Endothelial cell of umbilical vein (primary cell): Measurements from ENCODE around the gene SYK. TPM values are rescaled to one million over a fixed set of nuclear protein-coding genes. Genes with fewer than 3 reads are reported as not detected.

Experiments
- BruUV-seq: library from RNA; stranded (reverse); fragments of 400-500 nt; replicated peaks from 2 replicates; lab custom pipeline; 2021; lab: Mats Ljungman, UMichigan
- CTCF ChIA-PET: fragments of 300-600, 350-600 bp; sonication (Branson Sonifier 250); formaldehyde crosslinking; loops from one replicate; lab custom pipeline; 2021; ENCODE audit warnings: antibody characterized with exemption, inconsistent platforms; lab: Charles Lee
- POLR2A ChIA-PET: fragments of 300-600, 350-600 bp; sonication (Branson Sonifier 250); formaldehyde crosslinking; loops from one replicate; lab custom pipeline; 2021; ENCODE audit warnings: antibody characterized with exemption, inconsistent platforms; lab: Charles Lee
- DNase-seq: peaks from one replicate; pipeline ENCODE4 v3.0.0-alpha.2; 2011; ENCODE audit warnings: low read depth, low spot score
- FAIRE-seq: peaks from 2 replicates; lab custom pipeline; 2011; peaks lifted over from hg19 to GRCh38; lab: Jason Lieb, UNC
- H2AFZ ChIP-seq: 2 replicates; pipeline ENCODE4 v1.6.0; 2012; ENCODE audit warnings: low read depth, low read length, control low read depth, inconsistent platforms
- H3K27ac ChIP-seq: 2 replicates; pipeline ENCODE4 v1.5.1; 2011; ENCODE audit warnings: low read depth, mild to moderate bottlenecking, control low read depth, low read length, moderate library complexity; ENCODE audit not compliant: insufficient read depth
- H3K27me3 ChIP-seq, 2 experiments: 2 replicates each; pipeline versions ENCODE4 v1.6.0 to v1.6.1; 2011; ENCODE audit warnings: low read length in 2 of 2, mixed read lengths in 1 of 2; ENCODE audit not compliant: control insufficient read depth in 2 of 2, insufficient read depth in 2 of 2
- H3K36me3 ChIP-seq, 2 experiments: 2 replicates in 1 of 2; 3 replicates in 1 of 2; pipeline ENCODE4 v1.5.1; 2011; ENCODE audit warnings: low read length in 2 of 2, mild to moderate bottlenecking in 1 of 2, moderate library complexity in 1 of 2; ENCODE audit not compliant: control insufficient read depth in 2 of 2, insufficient read depth in 2 of 2; ENCODE audit errors: extremely low read depth in 1 of 2
- H3K4me1 ChIP-seq: 3 replicates; pipeline ENCODE4 v1.5.1; 2011; ENCODE audit warnings: mild to moderate bottlenecking, low read length; ENCODE audit not compliant: control insufficient read depth, insufficient read depth; ENCODE audit errors: extremely low read depth
- H3K4me2 ChIP-seq: 2 replicates; pipeline ENCODE4 v1.6.1; 2011; ENCODE audit warnings: low read length, control low read depth, mixed read lengths; ENCODE audit not compliant: insufficient read depth
- H3K4me3 ChIP-seq, 3 experiments: fragments of 200-600 bp in 1 of 3; sonication (generic), shearing (Covaris generic) in 1 of 3; replicated peaks in 1 of 3; 2 replicates each; pipeline ENCODE4 v1.5.1; 2011 to 2016; ENCODE audit warnings: control low read depth in 3 of 3, low read length in 3 of 3, mild to moderate bottlenecking in 2 of 3, inconsistent platforms in 1 of 3, low read depth in 1 of 3, moderate library complexity in 1 of 3; ENCODE audit not compliant: insufficient read depth in 1 of 3
- H3K79me2 ChIP-seq: 2 replicates; pipeline ENCODE4 v1.6.0; 2012; ENCODE audit warnings: low read length, inconsistent platforms; ENCODE audit not compliant: control insufficient read depth, insufficient read depth
- H3K9ac ChIP-seq: replicated peaks from 2 replicates; pipeline ENCODE3; 2011; ENCODE audit warnings: low read length, control low read depth; ENCODE audit not compliant: insufficient read depth; ENCODE audit errors: extremely low read depth
- H3K9me1 ChIP-seq: replicated peaks from 3 replicates; pipeline ENCODE4 v1.6.0; 2011; ENCODE audit warnings: mild to moderate bottlenecking, low read length; ENCODE audit not compliant: control insufficient read depth, insufficient read depth; ENCODE audit errors: extremely low read depth
- H3K9me3 ChIP-seq: replicated peaks from 2 replicates; pipeline ENCODE4 v1.5.1; 2012; ENCODE audit warnings: low read length, inconsistent platforms; ENCODE audit not compliant: control insufficient read depth, insufficient read depth
- H4K20me1 ChIP-seq: replicated peaks from 2 replicates; pipeline ENCODE3; 2011; ENCODE audit warnings: mild to moderate bottlenecking, low read length; ENCODE audit not compliant: control insufficient read depth, insufficient read depth; ENCODE audit errors: extremely low read depth
- CTCF ChIP-seq, 2 donors: IDR thresholded peaks; 1 replicate in 1 of 2; 2 replicates in 1 of 2; pipeline ENCODE4 v1.5.1; 2011; ENCODE audit warnings: low read length in 2 of 2, mild to moderate bottlenecking in 2 of 2, moderate library complexity in 2 of 2, control low read depth in 1 of 2, inconsistent platforms in 1 of 2, low read depth in 1 of 2; ENCODE audit not compliant: insufficient read depth in 1 of 2; ENCODE audit errors: extremely low read depth in 1 of 2
- EZH2 ChIP-seq: IDR thresholded peaks from 2 replicates; pipeline ENCODE4 v1.6.1; 2012; ENCODE audit warnings: borderline replicate concordance, low read depth, mild to moderate bottlenecking, moderate library complexity, low read length, inconsistent platforms; ENCODE audit not compliant: severe bottlenecking
- FOS ChIP-seq: IDR thresholded peaks from 2 replicates; pipeline ENCODE4 v1.6.1; 2011; ENCODE audit warnings: mild to moderate bottlenecking, low read length, moderate library complexity, borderline replicate concordance; ENCODE audit not compliant: insufficient read depth
- GATA2 ChIP-seq: IDR thresholded peaks from 2 replicates; pipeline ENCODE4 v1.7.0; 2011; ENCODE audit warnings: low read depth, mild to moderate bottlenecking, moderate library complexity, mixed read lengths, low read length; ENCODE audit not compliant: insufficient read length, insufficient read depth
- JUN ChIP-seq: IDR thresholded peaks from 2 replicates; pipeline ENCODE4 v1.6.1; 2011; ENCODE audit warnings: borderline replicate concordance, low read depth; ENCODE audit not compliant: insufficient read length, insufficient read depth
- MAX ChIP-seq: IDR thresholded peaks from 2 replicates; pipeline ENCODE4 v1.6.1; 2011; ENCODE audit not compliant: insufficient read depth, insufficient read length
- MYC ChIP-seq: IDR thresholded peaks from one replicate; pipeline ENCODE4 v1.6.1; 2011; ENCODE audit warnings: mild to moderate bottlenecking, low read depth, low read length
- POLR2A ChIP-seq: IDR thresholded peaks from 2 replicates; pipeline ENCODE4 v1.6.1; 2012; ENCODE audit warnings: low read depth, mild to moderate bottlenecking, control low read depth, low read length
- POLR2AphosphoS5 ChIP-seq: IDR thresholded peaks from 2 replicates; pipeline ENCODE4 v1.6.1; 2012; ENCODE audit warnings: low read depth, mild to moderate bottlenecking, control low read depth, low read length, moderate library complexity; ENCODE audit not compliant: insufficient read depth
- dilution Hi-C: fragments of 300-500 bp; cut with MboI; formaldehyde crosslinking; loops from one replicate; pipeline ENCODE4 v1.15.0; 2019; ENCODE audit warnings: low sequenced_read_pairs; ENCODE audit not compliant: extremely low pct_ligation_motif_present
- intact Hi-C: fragments of 100-400 bp; cut with micrococcal nuclease; formaldehyde crosslinking; loops from one replicate; pipeline ENCODE4 v1.10.0; 2022
- polyA plus RNA-seq, 4 experiments: library from polyadenylated mRNA; depleted of rRNA in 3 of 4; stranded (reverse) in 3 of 4; unstranded in 1 of 4; fragments of >200 nt; gene quantifications; 2 replicates each; pipeline versions ENCODE4 v1.2.1 to v1.2.3, GENCODE V29; 2011 to 2012; ENCODE audit warnings: missing spikeins in 1 of 4
- total RNA-seq: library from RNA; stranded (reverse); gene quantifications from 2 replicates; pipeline ENCODE4 v1.2.3, GENCODE V29; 2021

SYK gene
- total and polyA plus RNA-seq, 2 donors (not counting 3 experiments of a cell fraction or from before 2014, with no cell fraction given): not detected

- Histone ChIP-seq H3K27ac (no peak overlapping the region), H2AFZ (no peak overlapping the region), H3K79me2 (no peaks in the 10 kb centered on the region), H3K4me3 (no peak overlapping the region), H3K36me3 (no peaks in the 10 kb centered on the region), H3K4me1 (no peaks in the 10 kb centered on the region), H3K27me3 (no peaks in the 10 kb centered on the region), H3K4me2 (no peak overlapping the region), H3K9ac (no peak overlapping the region), H3K9me1 (no peaks in the 10 kb centered on the region), H3K9me3 (no peaks in the 10 kb centered on the region), H4K20me1 (no peaks in the 10 kb centered on the region)
- FAIRE-seq: no peak
- no peak for DNase-seq
- intact Hi-C loops (no loop called here), dilution Hi-C loops (no loop called here)
- no TSS peak for BruUV-seq
- ChIA-PET CTCF (no interaction called here), POLR2A (no interaction called here)
- TF ChIP-seq CTCF (IDR thresholded peaks at IDR 0.05; ENCODE audit: extremely low read depth in 1 of 2, insufficient read depth in 1 of 2, low read depth in 1 of 2, low read length in 2 of 2): no peak
- no peak for TF ChIP-seq JUN
- no peak for TF ChIP-seq FOS
These were observed 11.4 kb downstream of the SYK start for GRCh38 chr9:90813046-90813445.

- Histone ChIP-seq H3K9ac (no peak overlapping the region), H3K4me2 (no peak overlapping the region), H3K9me1 (no peaks in the 10 kb centered on the region), H3K4me1 (no peaks in the 10 kb centered on the region), H4K20me1 (no peaks in the 10 kb centered on the region), H3K9me3 (no peaks in the 10 kb centered on the region), H3K27ac (no peak overlapping the region), H3K27me3 (no peaks in the 10 kb centered on the region), H3K36me3 (no peaks in the 10 kb centered on the region), H3K79me2 (no peaks in the 10 kb centered on the region), H2AFZ (no peak overlapping the region), H3K4me3 (no peak overlapping the region)
- intact Hi-C loops: no loop called here
- dilution Hi-C loops: no loop called here
- BruUV-seq: no TSS peak
- POLR2A ChIA-PET: no interaction called here
- no peak for TF ChIP-seq EZH2
- no peak for TF ChIP-seq GATA2
- no peak for TF ChIP-seq POLR2A
- TF ChIP-seq POLR2AphosphoS5: no peak
- TF ChIP-seq CTCF (IDR thresholded peaks at IDR 0.05; ENCODE audit: extremely low read depth in 1 of 2, insufficient read depth in 1 of 2, low read depth in 1 of 2, low read length in 2 of 2): no peak
- no peak for TF ChIP-seq JUN
- TF ChIP-seq MAX: no peak
- TF ChIP-seq MYC: no peak
- TF ChIP-seq FOS: no peak
- CTCF ChIA-PET: no interaction called here
- no peak for FAIRE-seq
- no peak for DNase-seq
These were observed 11.9 kb downstream of the SYK start for GRCh38 chr9:90813523-90813922.
